ENCODE measurements around the gene FABP7.

FABP7 gene

DNA sequence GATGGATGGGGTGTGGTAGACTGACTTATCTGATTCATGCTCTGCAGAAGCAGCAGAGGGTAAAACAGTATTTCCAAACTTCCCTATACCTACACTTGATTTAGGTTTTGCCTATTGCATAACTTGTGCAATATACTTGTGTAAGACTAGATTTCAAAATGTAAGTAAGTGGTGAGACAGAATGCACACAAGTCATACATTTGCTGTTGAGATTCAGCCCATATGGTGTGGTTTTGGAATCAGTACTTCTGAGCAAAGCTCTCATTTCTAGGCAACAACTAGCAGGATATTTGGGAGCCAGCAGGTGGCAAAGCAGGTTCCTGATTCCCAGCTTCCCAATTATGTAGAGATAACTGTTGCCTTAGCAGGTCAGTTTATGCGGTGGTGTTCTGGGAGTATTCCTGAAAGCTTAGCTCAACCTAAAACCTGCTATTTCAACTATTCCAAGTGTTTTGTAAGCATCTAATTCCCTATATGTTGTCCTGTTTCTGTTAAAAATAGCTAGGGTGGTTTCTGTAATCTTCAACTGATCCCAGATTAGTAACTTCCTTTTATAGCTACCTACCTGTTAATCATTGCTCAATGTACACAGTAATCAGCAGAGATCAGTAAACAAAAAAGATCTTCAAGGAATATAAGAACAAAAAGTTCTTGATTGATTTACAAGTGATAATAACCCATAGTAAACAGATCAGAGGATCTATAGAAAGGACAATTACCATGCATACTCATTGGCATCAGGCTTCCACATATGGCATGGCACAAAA is 8.5 kb upstream of the FABP7 start:
- DNase-seq (ENCODE audit: insufficient read length), result no peak
- no peak for TF ChIP-seq TAF1 (IDR thresholded peaks at IDR 0.05; ENCODE audit: borderline replicate concordance, low read depth, low read length)
- TF ChIP-seq POLR2AphosphoS5 (IDR thresholded peaks at IDR 0.05; ENCODE audit: low read depth, low read length), result no peak
- no peak for TF ChIP-seq POLR2A (IDR thresholded peaks at IDR 0.05; ENCODE audit: low read depth, low read length)
- no peak for FAIRE-seq

DNA sequence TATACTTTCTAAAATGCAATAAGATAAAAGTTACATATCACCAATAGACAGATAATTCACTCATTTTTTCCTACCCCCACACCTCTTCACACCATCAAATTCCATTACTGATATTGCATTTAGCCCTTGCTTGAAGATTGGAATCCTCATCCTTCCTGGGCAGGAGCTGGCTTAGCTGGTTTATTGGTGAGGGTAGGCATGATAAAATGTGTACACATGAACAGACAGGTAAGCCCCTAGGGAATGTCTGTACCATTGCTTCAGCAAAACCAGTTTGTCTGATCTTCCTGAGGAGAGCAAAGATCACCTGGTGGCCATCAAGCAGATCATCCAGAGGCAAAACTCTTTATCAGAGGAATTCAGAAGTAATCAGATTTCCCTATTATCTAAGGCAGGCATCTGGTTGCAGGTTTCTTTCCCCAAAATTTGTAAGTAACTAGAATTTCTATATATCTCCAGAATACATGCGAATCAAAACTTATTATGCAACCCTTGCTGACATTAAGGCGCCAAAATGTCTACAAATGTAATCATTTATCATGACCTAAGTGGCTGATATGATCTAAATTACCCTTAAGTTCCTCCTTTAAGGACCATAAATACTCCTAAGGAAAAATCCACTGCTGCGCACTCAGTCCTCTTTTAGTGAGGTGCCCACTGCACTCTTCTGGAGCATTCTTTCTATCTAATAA is 6.6 kb upstream of the FABP7 start:
- DNase-seq (ENCODE audit: insufficient read length), result no peak

DNA sequence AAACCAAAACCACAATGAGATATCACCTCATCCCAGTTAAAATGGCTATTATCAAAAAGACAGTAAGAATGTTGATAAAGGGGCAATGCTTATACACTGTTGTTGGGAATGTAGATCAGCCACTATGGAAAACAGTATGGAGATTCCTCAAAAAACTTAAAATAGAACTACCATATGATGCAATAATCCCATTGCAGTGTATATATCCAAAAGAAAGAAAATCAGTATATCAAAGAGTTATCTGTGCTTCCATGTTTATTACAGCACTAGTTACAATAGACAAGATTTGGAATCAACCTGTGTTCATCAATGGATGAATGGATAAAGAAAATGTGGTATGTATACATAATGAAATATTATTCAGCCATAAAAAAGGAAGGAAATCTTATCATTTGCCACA is 3.5 kb upstream of the FABP7 start:
- DNase-seq (ENCODE audit: insufficient read length) (no peak), FAIRE-seq (no peak)
- no peak for TF ChIP-seq TAF1 (IDR thresholded peaks at IDR 0.05; ENCODE audit: borderline replicate concordance, low read depth, low read length)
- TF ChIP-seq POLR2A (IDR thresholded peaks at IDR 0.05; ENCODE audit: low read depth, low read length), result no peak
- no peak for TF ChIP-seq POLR2AphosphoS5 (IDR thresholded peaks at IDR 0.05; ENCODE audit: low read depth, low read length)

More for the DNA sequence above, 6.6 kb upstream of the FABP7 start:
- FAIRE-seq, result no peak
- no peak for TF ChIP-seq TAF1 (IDR thresholded peaks at IDR 0.05; ENCODE audit: borderline replicate concordance, low read depth, low read length)
- TF ChIP-seq POLR2AphosphoS5 (IDR thresholded peaks at IDR 0.05; ENCODE audit: low read depth, low read length), result no peak
- no peak for TF ChIP-seq POLR2A (IDR thresholded peaks at IDR 0.05; ENCODE audit: low read depth, low read length)

DNA sequence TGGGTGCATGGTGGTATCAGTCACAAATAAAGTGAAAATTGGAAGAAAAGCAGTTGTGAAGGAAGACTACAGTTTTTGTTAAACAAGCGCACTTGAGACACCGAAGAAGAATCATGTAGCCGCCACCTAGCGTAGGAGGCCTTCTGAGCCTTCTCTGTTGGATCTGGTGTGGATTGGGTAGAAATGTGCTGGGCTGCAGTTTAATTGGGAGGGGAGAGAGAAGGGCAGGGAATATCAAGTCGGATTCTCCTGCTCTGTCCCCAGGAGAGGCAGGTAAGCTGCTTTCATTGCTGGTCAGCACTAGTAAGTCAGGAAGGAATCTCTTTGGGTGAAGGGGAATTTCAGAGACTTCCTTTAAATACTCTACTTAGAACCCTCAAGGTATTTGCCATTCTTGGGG is 1.2 kb upstream of the FABP7 start:
- TF ChIP-seq TAF1 (IDR thresholded peaks at IDR 0.05; ENCODE audit: borderline replicate concordance, low read depth, low read length) (no peak), POLR2A (IDR thresholded peaks at IDR 0.05; ENCODE audit: low read depth, low read length) (no peak), POLR2AphosphoS5 (IDR thresholded peaks at IDR 0.05; ENCODE audit: low read depth, low read length) (no peak)
- no peak for FAIRE-seq
- DNase-seq (ENCODE audit: insufficient read length), result no peak

GRCh38 chr6:122778985-122779661 is 393 bp upstream of the FABP7 start:
- FAIRE-seq (no peak), DNase-seq (ENCODE audit: insufficient read length) (no peak)
- TF ChIP-seq TAF1 (IDR thresholded peaks at IDR 0.05; ENCODE audit: borderline replicate concordance, low read depth, low read length), result no peak

DNA sequence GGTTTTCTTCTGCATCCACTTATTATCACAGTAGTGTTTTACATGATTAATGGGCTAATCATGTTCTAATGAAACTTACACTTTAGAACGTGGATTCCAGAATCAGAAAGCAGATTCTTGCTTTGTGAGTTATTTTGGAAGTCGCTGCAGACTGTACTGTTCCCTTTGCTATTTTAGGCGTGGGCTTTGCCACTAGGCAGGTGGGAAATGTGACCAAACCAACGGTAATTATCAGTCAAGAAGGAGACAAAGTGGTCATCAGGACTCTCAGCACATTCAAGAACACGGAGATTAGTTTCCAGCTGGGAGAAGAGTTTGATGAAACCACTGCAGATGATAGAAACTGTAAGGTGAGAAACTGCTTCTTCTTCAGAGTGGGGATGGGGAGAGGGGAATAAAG is 598 bp downstream of the FABP7 start:
- no peak for FAIRE-seq

DNA sequence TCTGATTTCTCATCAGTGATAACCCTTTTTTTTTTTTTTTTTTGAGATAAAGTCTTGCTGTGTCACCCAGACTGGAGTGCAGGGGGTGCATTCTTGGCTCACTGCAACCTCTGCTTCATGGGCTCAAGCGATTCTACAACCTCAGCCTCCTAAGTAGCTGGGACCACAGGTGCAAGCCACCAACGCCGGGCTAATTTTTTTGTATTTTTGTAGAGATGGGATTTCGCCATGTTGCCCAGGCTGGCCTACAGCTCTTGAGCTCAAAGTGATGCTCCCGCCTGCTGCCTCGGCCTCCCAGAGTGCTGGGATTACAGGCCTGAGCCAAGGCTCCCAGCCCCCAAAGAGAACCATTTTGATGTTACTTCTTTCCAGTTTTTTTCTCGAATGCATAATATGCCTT is 2.2 kb downstream of the FABP7 start:
- FAIRE-seq (no peak), DNase-seq (ENCODE audit: insufficient read length) (no peak)
- no peak for TF ChIP-seq TAF1 (IDR thresholded peaks at IDR 0.05; ENCODE audit: borderline replicate concordance, low read depth, low read length)
- no peak for TF ChIP-seq POLR2AphosphoS5 (IDR thresholded peaks at IDR 0.05; ENCODE audit: low read depth, low read length)
- no peak for TF ChIP-seq POLR2A (IDR thresholded peaks at IDR 0.05; ENCODE audit: low read depth, low read length)

More for the DNA sequence above, 598 bp downstream of the FABP7 start:
- TF ChIP-seq POLR2A (IDR thresholded peaks at IDR 0.05; ENCODE audit: low read depth, low read length) (no peak), TAF1 (IDR thresholded peaks at IDR 0.05; ENCODE audit: borderline replicate concordance, low read depth, low read length) (no peak), POLR2AphosphoS5 (IDR thresholded peaks at IDR 0.05; ENCODE audit: low read depth, low read length) (no peak)
- DNase-seq (ENCODE audit: insufficient read length), result no peak

DNA sequence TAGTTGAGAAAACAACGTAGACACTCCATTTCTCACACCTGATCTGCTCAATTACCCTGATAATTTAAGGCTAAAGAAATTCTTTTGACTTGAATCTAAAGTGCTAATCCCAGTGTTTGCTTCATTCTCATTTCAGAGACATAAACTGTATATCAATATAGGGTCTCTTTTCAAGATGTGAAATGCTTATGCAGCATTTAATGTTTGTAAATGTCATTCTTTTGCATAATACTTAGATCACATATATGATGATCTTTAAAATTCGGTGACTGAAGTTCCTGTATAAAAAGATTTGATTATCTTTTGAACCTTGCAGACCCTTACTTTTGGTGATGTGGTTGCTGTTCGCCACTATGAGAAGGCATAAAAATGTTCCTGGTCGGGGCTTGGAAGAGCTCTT is 3.9 kb downstream of the FABP7 start:
- FAIRE-seq (no peak), DNase-seq (ENCODE audit: insufficient read length) (no peak)
- TF ChIP-seq TAF1 (IDR thresholded peaks at IDR 0.05; ENCODE audit: borderline replicate concordance, low read depth, low read length), result no peak
- no peak for TF ChIP-seq POLR2A (IDR thresholded peaks at IDR 0.05; ENCODE audit: low read depth, low read length)
- TF ChIP-seq POLR2AphosphoS5 (IDR thresholded peaks at IDR 0.05; ENCODE audit: low read depth, low read length), result no peak

- FAIRE-seq (no peak), DNase-seq (ENCODE audit: insufficient read length) (no peak)
- TF ChIP-seq POLR2A (IDR thresholded peaks at IDR 0.05; ENCODE audit: low read depth, low read length), result no peak
- no peak for TF ChIP-seq POLR2AphosphoS5 (IDR thresholded peaks at IDR 0.05; ENCODE audit: low read depth, low read length)
- TF ChIP-seq TAF1 (IDR thresholded peaks at IDR 0.05; ENCODE audit: borderline replicate concordance, low read depth, low read length), result no peak
Measured at GRCh38 chr6:122785891-122786290, 6.4 kb downstream of the FABP7 start.

GRCh38 chr6:122787721-122788120 is 8.2 kb downstream of the FABP7 start:
- TF ChIP-seq TAF1 (IDR thresholded peaks at IDR 0.05; ENCODE audit: borderline replicate concordance, low read depth, low read length), result no peak
- TF ChIP-seq POLR2A (IDR thresholded peaks at IDR 0.05; ENCODE audit: low read depth, low read length), result no peak
- no peak for TF ChIP-seq POLR2AphosphoS5 (IDR thresholded peaks at IDR 0.05; ENCODE audit: low read depth, low read length)
- no peak for FAIRE-seq
- no peak for DNase-seq (ENCODE audit: insufficient read length)

GRCh38 chr6:122788208-122788607 is 8.7 kb downstream of the FABP7 start:
- FAIRE-seq, result no peak
- DNase-seq (ENCODE audit: insufficient read length), result no peak

More at GRCh38 chr6:122788208-122788607, 8.7 kb downstream of the FABP7 start:
- TF ChIP-seq POLR2A (IDR thresholded peaks at IDR 0.05; ENCODE audit: low read depth, low read length) (no peak), TAF1 (IDR thresholded peaks at IDR 0.05; ENCODE audit: borderline replicate concordance, low read depth, low read length) (no peak), POLR2AphosphoS5 (IDR thresholded peaks at IDR 0.05; ENCODE audit: low read depth, low read length) (no peak)
